Adipose tissue (tissue), 3 donors: ENCODE data around the gene ARMH1. TPM values are rescaled to one million over a fixed set of nuclear protein-coding genes. Genes with fewer than 3 reads are reported as not detected.

Experiments used
- H3K27ac ChIP-seq: one replicate; pipeline ENCODE4 v1.5.1; 2013; ENCODE audit warnings: low read depth, low read length
- WGBS, 3 donors: extraction: QIAGEN DNeasy Blood & Tissue Kit; methylation state at CpG; one replicate each; pipeline ENCODE4 v1.1.7; 2013; 5-methylcytosine and 5-hydroxymethylcytosine counted together
- polyA plus RNA-seq, 3 donors: library from polyadenylated mRNA; stranded (reverse); fragments of 200-250 nt; gene quantifications; one replicate each; pipeline ENCODE4 v1.2.3, GENCODE V29; 2013
- donor health status: healthy with polysubstance abuse.
- donor health status: Bipolar disorder and iron deficiency.
- donor health status: healthy.

ARMH1 gene
- polyA plus RNA-seq = 1 to 10 TPM in 2 of 3 donors, under 1 TPM in 1; 0.56 to 5.1 (median 4.4) TPM

GRCh38 chr1:44674113-44675000 is at the start of gene ARMH1, which contains the start of gene TMEM53:
Gene ARMH1 (plus strand): TSS chr1:44674714. CDS start chr1:44689698, 14,984 bp downstream.
Gene TMEM53 (minus strand): TSS chr1:44674481. CDS start chr1:44674391, 90 bp downstream.
- H3K27ac ChIP-seq = peak within 1 kb of the TSS; percentile 87
- 0 to 2% (median 1%) methylated on average over 55 to 56 of the region's 56 CpGs for WGBS, 3 donors

GRCh38 chr1:44625348-44625747 is 49.2 kb upstream of the ARMH1 start:
- no peak overlapping the region for H3K27ac ChIP-seq
- WGBS, 3 donors = 89 to 93% (median 92%) methylated on average over 7 of the region's 7 CpGs

- H3K27ac ChIP-seq = no peak overlapping the region
- 66 to 92% (median 90%) methylated on average over 5 of the region's 5 CpGs for WGBS, 3 donors
Observed at GRCh38 chr1:44628962-44629756, 45.4 kb upstream of the ARMH1 start.

GRCh38 chr1:44630116-44630515 is 44.4 kb upstream of the ARMH1 start:
- 88 to 96% (median 92%) methylated on average over 2 of the region's 2 CpGs for WGBS, 3 donors
- H3K27ac ChIP-seq = no peak overlapping the region

- WGBS, 3 donors = 12 to 18% (median 17%) methylated on average over 8 of the region's 8 CpGs
- peak overlapping the region; percentile 85 for H3K27ac ChIP-seq
Observed at GRCh38 chr1:44631333-44631646, 43.2 kb upstream of the ARMH1 start.

- WGBS, 3 donors = 1% methylated on average over 84 to 87 of the region's 88 CpGs
- peak overlapping the region; percentile 85 for H3K27ac ChIP-seq
Observed at GRCh38 chr1:44631647-44632539, 42.6 kb upstream of the ARMH1 start.

GRCh38 chr1:44632598-44632997 is 41.9 kb upstream of the ARMH1 start:
- WGBS, 3 donors = 12 to 30% (median 22%) methylated on average over 9 of the region's 9 CpGs
- no peak overlapping the region for H3K27ac ChIP-seq

GRCh38 chr1:44634606-44635189 is 39.8 kb upstream of the ARMH1 start:
- whole genome bisulfite sequencing, 3 donors = 91 to 95% (median 93%) methylated on average over 3 of the region's 3 CpGs
- H3K27ac ChIP-seq = no peak overlapping the region

- WGBS, 3 donors = 83 to 96% (median 86%) methylated on average over 8 to 9 of the region's 9 CpGs
- H3K27ac ChIP-seq = no peak overlapping the region
Observed at GRCh38 chr1:44635439-44635838, 39.1 kb upstream of the ARMH1 start.

- WGBS, 3 donors = 91 to 94% (median 92%) methylated on average over 14 of the region's 14 CpGs
- no peak overlapping the region for H3K27ac ChIP-seq
Observed at GRCh38 chr1:44636083-44636687, 38.3 kb upstream of the ARMH1 start.

GRCh38 chr1:44636688-44637598 is 37.6 kb upstream of the ARMH1 start:
- 75 to 82% (median 76%) methylated on average over 13 of the region's 13 CpGs for WGBS, 3 donors
- no peak overlapping the region for H3K27ac ChIP-seq

GRCh38 chr1:44637702-44638411 is 36.7 kb upstream of the ARMH1 start:
- 79 to 83% (median 82%) methylated on average over 27 of the region's 27 CpGs for WGBS, 3 donors
- H3K27ac ChIP-seq = no peak overlapping the region

- H3K27ac ChIP-seq = no peak overlapping the region
- 74 to 89% (median 85%) methylated on average over 24 of the region's 24 CpGs for WGBS, 3 donors
Observed at GRCh38 chr1:44640200-44640853, 34.2 kb upstream of the ARMH1 start.

- 77 to 91% (median 83%) methylated on average over 12 of the region's 12 CpGs for WGBS, 3 donors
- H3K27ac ChIP-seq = no peak overlapping the region
Observed at GRCh38 chr1:44641126-44642102, 33.1 kb upstream of the ARMH1 start.

GRCh38 chr1:44642255-44642654 is 32.3 kb upstream of the ARMH1 start:
- no peak overlapping the region for H3K27ac ChIP-seq

More at GRCh38 chr1:44642255-44642654, 32.3 kb upstream of the ARMH1 start:
- 94 to 97% (median 95%) methylated on average over 2 of the region's 2 CpGs for WGBS, 3 donors
